ENCODE results near the gene NTN1. TPM values are rescaled to one million over a fixed set of nuclear protein-coding genes. Genes with fewer than 3 reads are reported as not detected.

NTN1 gene
- total RNA-seq, 2 experiments from 2014 or later, result not detected

DNA sequence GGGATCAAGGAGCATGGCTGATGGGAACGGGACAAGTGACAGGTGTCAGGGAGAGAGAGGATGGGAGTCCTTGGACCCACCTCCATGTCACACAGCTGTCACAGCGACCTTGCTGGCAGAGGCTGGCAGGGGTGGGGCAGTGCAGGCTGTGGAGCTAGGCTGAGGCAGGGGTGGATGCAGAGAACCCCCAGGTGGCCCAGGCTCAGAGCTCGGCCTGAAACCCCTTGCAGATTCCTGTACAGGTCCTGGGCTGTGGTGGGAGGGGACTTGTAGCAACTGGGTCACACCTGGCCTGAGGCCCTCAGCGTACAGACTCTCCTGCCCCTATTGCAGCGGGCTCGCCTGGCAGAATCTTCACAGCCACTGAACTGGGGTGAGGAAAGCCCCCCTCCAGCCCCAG lies 174.1 kb downstream of the NTN1 start:
- ChIA-PET CTCF (ENCODE audit: unreplicated experiment) (no interaction called here), POLR2A (no interaction called here)
- intact Hi-C loops (cut with micrococcal nuclease; ENCODE audit: unreplicated experiment), result no loop called here
- no peaks in the 10 kb centered on the region for H3K79me2 ChIP-seq (ENCODE audit: insufficient read depth, low read depth, low read length)
- H4K20me1 ChIP-seq (ENCODE audit: insufficient read depth, low read length), result no peaks in the 10 kb centered on the region
- H2AFZ ChIP-seq (ENCODE audit: low read length), result no peak overlapping the region
- H3K9me2 ChIP-seq (ENCODE audit: insufficient read depth, low read length), result no peaks in the 10 kb centered on the region
- no peaks in the 10 kb centered on the region for H3K9me3 ChIP-seq (ENCODE audit: low read length)
- no peaks in the 10 kb centered on the region for H3K36me3 ChIP-seq (ENCODE audit: insufficient read depth, low read length)
- no peaks in the 10 kb centered on the region for H3K4me1 ChIP-seq (ENCODE audit: insufficient read depth, low read length, poor library complexity, severe bottlenecking)
- TF ChIP-seq EZH2phosphoT487 (IDR thresholded peaks at IDR 0.05; ENCODE audit: borderline replicate concordance, low read depth, low read length), result no peak
- TF ChIP-seq, protein P1, sequence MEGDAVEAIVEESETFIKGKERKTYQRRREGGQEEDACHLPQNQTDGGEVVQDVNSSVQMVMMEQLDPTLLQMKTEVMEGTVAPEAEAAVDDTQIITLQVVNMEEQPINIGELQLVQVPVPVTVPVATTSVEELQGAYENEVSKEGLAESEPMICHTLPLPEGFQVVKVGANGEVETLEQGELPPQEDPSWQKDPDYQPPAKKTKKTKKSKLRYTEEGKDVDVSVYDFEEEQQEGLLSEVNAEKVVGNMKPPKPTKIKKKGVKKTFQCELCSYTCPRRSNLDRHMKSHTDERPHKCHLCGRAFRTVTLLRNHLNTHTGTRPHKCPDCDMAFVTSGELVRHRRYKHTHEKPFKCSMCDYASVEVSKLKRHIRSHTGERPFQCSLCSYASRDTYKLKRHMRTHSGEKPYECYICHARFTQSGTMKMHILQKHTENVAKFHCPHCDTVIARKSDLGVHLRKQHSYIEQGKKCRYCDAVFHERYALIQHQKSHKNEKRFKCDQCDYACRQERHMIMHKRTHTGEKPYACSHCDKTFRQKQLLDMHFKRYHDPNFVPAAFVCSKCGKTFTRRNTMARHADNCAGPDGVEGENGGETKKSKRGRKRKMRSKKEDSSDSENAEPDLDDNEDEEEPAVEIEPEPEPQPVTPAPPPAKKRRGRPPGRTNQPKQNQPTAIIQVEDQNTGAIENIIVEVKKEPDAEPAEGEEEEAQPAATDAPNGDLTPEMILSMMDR (conservative IDR thresholded peaks at IDR 0.05; ENCODE audit: low read length), result no peak
- H3K4me2 ChIP-seq (ENCODE audit: low read length), result no peak overlapping the region
- no peak overlapping the region for H3K4me3 ChIP-seq (ENCODE audit: low read depth, low read length, poor library complexity, severe bottlenecking)
- no peak for DNase-seq (ENCODE audit: low spot score)
- H3K27ac ChIP-seq (ENCODE audit: low read depth, low read length, poor library complexity, severe bottlenecking), result no peak overlapping the region
- BruUV-seq (replicated peaks), result no TSS peak

DNA sequence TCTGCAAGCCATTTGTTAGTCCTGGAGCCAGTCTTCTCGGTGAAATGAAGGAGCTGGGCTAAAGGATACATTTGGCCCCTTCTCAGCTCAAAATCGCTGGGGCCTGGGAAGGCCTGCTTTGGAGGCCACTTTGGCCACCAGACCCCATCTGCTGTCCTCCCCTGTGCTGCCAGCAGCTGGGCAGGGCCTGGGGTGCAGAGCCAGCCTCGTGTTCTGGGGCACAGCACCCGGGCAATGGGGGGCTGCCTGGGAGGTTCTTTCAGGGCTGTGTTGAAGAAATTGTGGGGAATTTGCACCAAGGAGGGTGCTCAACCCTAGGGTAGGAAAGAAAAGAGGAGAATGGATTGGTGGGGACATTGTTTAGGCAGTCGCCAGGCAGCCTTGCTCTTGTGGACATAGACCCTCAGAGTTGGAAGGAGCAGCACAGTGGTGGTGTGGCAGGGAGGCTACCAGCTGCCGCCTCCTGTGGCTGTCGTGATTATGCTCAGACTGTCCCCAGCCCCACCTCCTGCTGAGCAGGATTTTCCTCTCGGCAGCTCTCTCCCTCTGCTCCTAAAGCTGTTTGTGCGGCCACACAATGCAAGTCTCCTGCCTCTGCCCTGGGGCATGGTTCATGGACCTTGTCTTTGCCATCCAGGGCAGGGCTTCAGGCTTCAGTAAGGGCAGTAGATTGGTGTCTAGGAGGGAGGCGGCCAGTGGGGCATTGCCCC lies 174.8 kb downstream of the NTN1 start:
- H3K4me1 ChIP-seq (ENCODE audit: insufficient read depth, low read length, poor library complexity, severe bottlenecking), result no peaks in the 10 kb centered on the region
- H2AFZ ChIP-seq (ENCODE audit: low read length), result no peak overlapping the region
- H3K36me3 ChIP-seq (ENCODE audit: insufficient read depth, low read length), result no peaks in the 10 kb centered on the region
- H3K27ac ChIP-seq (ENCODE audit: low read depth, low read length, poor library complexity, severe bottlenecking), result no peak overlapping the region
- H3K4me2 ChIP-seq (ENCODE audit: low read length), result no peak overlapping the region
- BruUV-seq (replicated peaks), result no TSS peak
- H3K9me3 ChIP-seq (ENCODE audit: low read length), result no peaks in the 10 kb centered on the region
- TF ChIP-seq EZH2phosphoT487 (IDR thresholded peaks at IDR 0.05; ENCODE audit: borderline replicate concordance, low read depth, low read length), result no peak
- TF ChIP-seq, protein P1 (conservative IDR thresholded peaks at IDR 0.05; ENCODE audit: low read length), result no peak
- H3K79me2 ChIP-seq (ENCODE audit: insufficient read depth, low read depth, low read length), result no peaks in the 10 kb centered on the region
- H3K9me2 ChIP-seq (ENCODE audit: insufficient read depth, low read length), result no peaks in the 10 kb centered on the region
- H4K20me1 ChIP-seq (ENCODE audit: insufficient read depth, low read length), result no peaks in the 10 kb centered on the region
- intact Hi-C loops (cut with micrococcal nuclease; ENCODE audit: unreplicated experiment), result no loop called here
- DNase-seq (ENCODE audit: low spot score), result no peak
- ChIA-PET POLR2A (no interaction called here), CTCF (ENCODE audit: unreplicated experiment) (no interaction called here)
- H3K4me3 ChIP-seq (ENCODE audit: low read depth, low read length, poor library complexity, severe bottlenecking), result no peak overlapping the region

Data from OCI-LY7 (cell line).